ENCODE data around the gene VAPB.

GRCh38 chr20:58374906-58375758 is 13.9 kb upstream of the VAPB start:
- TF ChIP-seq POLR2AphosphoS5 (IDR thresholded peaks at IDR 0.05) (no peak), CTCF (IDR thresholded peaks at IDR 0.05; ENCODE audit: poor library complexity, severe bottlenecking) (no peak), TAF1 (IDR thresholded peaks at IDR 0.05; ENCODE audit: low read depth) (no peak), REST (IDR thresholded peaks at IDR 0.05; ENCODE audit: borderline replicate concordance) (no peak), MXI1 (conservative IDR thresholded peaks at IDR 0.05; ENCODE audit: poor library complexity, severe bottlenecking) (no peak), EZH2 (IDR thresholded peaks at IDR 0.05; ENCODE audit: borderline replicate concordance, insufficient read depth, low read length, poor library complexity, severe bottlenecking) (no peak)

All from neural cell (in vitro differentiated cells).